Calu3 (cell line): Measurements from ENCODE around the gene MBP. TPM values are rescaled to one million over a fixed set of nuclear protein-coding genes. Genes with fewer than 3 reads are reported as not detected.
"Not testable (repeated sequence)": the region's sequence is repeated elsewhere in the genome, so short reads cannot be mapped to it uniquely, and the experiment has no call there.

Source experiments
- BruUV-seq: library from RNA; stranded (reverse); fragments of 400-500 nt; replicated peaks from 2 replicates; lab custom pipeline; 2021; lab: Mats Ljungman, UMichigan
- CTCF ChIA-PET: fragments of 300-600 bp; sonication (Branson Sonifier 250); formaldehyde crosslinking; loops from one replicate; lab custom pipeline; 2022; ENCODE audit warnings: antibody characterized with exemption; lab: Charles Lee
- DNase-seq: peaks from one replicate; pipeline ENCODE4 v3.0.0; 2022
- H3K27ac Mint-ChIP-seq: one replicate; pipeline ENCODE4 v1.8.0; 2022; ENCODE audit warnings: mixed read lengths; ENCODE audit not compliant: unreplicated experiment
- H3K27me3 Mint-ChIP-seq: one replicate; pipeline ENCODE4 v1.8.0; 2022; ENCODE audit warnings: mixed read lengths; ENCODE audit not compliant: unreplicated experiment
- H3K36me3 Mint-ChIP-seq: one replicate; pipeline ENCODE4 v1.8.0; 2022; ENCODE audit warnings: mild to moderate bottlenecking, moderate library complexity, mixed read lengths; ENCODE audit not compliant: insufficient read depth, unreplicated experiment
- H3K4me1 Mint-ChIP-seq: one replicate; pipeline ENCODE4 v1.8.0; 2022; ENCODE audit warnings: mild to moderate bottlenecking, low read depth, mixed read lengths; ENCODE audit not compliant: unreplicated experiment
- H3K4me3 Mint-ChIP-seq: one replicate; pipeline ENCODE4 v1.8.0; 2022; ENCODE audit warnings: mild to moderate bottlenecking, low read depth, moderate library complexity, mixed read lengths; ENCODE audit not compliant: unreplicated experiment
- H3K9me3 Mint-ChIP-seq: one replicate; pipeline ENCODE4 v1.8.0; 2022; ENCODE audit warnings: low read depth, mixed read lengths; ENCODE audit not compliant: unreplicated experiment
- intact Hi-C: fragments of 100-400 bp; cut with micrococcal nuclease; formaldehyde crosslinking; loops from one replicate; pipeline ENCODE4 v1.10.0; 2022; ENCODE audit not compliant: unreplicated experiment
- total RNA-seq: library from RNA; stranded (reverse); gene quantifications from 2 replicates; pipeline ENCODE4 v1.2.3, GENCODE V29; 2022
- TF ChIP-seq, protein P1 (sequence below): fragments of 200-600 bp; IDR thresholded peaks from one replicate; pipeline ENCODE4 v1.8.0; 2022; ENCODE audit warnings: antibody characterized with exemption; ENCODE audit not compliant: unreplicated experiment

The MBP gene
- total RNA-seq, 1 experiment from 2014 or later = 221 TPM

DNA sequence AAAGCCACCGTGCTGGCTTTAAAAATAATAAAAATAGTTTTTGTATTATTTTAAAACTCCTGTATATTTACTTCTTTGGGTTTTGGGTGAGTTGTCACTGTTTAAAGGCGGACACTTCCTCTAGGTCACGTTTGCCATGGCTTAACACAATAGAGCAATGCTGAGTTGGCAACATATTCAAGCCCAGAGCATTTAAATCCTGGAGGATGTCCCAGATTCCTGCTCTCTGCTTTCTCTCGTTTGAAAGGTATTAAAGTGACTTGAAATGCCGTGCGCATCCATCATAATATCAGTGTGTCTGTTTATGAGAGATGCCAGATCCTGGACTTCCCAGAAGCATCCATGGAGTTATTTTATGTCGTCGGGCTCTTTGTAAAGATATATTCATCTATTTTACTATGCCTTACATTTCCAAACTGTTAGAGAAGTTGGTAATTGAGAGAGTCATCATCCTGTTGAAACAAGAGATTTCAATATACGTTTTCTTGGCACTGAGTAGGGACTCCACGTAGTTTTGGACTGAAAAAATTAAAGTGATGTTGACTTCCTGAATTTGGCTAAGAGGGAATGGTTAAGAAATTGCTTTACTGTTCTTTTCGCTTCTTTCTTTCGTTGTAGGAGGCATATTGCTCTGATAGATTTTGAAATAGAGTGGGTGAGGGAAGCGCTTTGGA is 159.6 kb downstream of the MBP start:
- TF ChIP-seq, protein P1, sequence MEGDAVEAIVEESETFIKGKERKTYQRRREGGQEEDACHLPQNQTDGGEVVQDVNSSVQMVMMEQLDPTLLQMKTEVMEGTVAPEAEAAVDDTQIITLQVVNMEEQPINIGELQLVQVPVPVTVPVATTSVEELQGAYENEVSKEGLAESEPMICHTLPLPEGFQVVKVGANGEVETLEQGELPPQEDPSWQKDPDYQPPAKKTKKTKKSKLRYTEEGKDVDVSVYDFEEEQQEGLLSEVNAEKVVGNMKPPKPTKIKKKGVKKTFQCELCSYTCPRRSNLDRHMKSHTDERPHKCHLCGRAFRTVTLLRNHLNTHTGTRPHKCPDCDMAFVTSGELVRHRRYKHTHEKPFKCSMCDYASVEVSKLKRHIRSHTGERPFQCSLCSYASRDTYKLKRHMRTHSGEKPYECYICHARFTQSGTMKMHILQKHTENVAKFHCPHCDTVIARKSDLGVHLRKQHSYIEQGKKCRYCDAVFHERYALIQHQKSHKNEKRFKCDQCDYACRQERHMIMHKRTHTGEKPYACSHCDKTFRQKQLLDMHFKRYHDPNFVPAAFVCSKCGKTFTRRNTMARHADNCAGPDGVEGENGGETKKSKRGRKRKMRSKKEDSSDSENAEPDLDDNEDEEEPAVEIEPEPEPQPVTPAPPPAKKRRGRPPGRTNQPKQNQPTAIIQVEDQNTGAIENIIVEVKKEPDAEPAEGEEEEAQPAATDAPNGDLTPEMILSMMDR = no peak
- no peak for DNase-seq
- no peak overlapping the region for H3K4me3 Mint-ChIP-seq
- H3K36me3 Mint-ChIP-seq = no peaks in the 10 kb centered on the region
- no peak overlapping the region for H3K27ac Mint-ChIP-seq
- no peaks in the 10 kb centered on the region for H3K9me3 Mint-ChIP-seq
- BruUV-seq = no TSS peak
- peaks cover 51% of the 10 kb centered on the region for H3K27me3 Mint-ChIP-seq
- CTCF ChIA-PET = interaction anchor here (1.1 kb wide), 1 partner anchor 10 kb away, joined by 5 read pairs; no protein-coding TSS in a partner anchor
- peaks cover 7% of the 10 kb centered on the region for H3K4me1 Mint-ChIP-seq
- intact Hi-C loops = no loop called here

DNA sequence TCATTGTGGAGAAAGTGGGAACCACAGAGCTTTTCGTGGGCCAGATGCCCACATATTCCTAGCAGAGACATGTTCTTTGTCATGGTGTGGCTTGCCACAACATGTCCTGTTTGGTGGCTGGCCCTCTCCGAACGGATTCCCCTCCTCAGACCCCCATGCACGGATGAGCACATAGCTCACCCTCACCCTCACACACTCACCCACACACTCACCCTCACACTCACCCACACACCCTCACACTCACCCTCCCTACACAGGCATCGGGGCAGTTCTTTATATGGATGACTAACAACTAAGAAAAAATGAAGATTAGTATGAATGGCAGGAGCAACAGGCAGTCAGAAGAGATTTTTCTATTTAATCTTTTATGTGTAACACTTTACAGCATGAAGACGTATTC is 160.3 kb downstream of the MBP start:
- peaks cover 6% of the 10 kb centered on the region for H3K4me1 Mint-ChIP-seq

DNA sequence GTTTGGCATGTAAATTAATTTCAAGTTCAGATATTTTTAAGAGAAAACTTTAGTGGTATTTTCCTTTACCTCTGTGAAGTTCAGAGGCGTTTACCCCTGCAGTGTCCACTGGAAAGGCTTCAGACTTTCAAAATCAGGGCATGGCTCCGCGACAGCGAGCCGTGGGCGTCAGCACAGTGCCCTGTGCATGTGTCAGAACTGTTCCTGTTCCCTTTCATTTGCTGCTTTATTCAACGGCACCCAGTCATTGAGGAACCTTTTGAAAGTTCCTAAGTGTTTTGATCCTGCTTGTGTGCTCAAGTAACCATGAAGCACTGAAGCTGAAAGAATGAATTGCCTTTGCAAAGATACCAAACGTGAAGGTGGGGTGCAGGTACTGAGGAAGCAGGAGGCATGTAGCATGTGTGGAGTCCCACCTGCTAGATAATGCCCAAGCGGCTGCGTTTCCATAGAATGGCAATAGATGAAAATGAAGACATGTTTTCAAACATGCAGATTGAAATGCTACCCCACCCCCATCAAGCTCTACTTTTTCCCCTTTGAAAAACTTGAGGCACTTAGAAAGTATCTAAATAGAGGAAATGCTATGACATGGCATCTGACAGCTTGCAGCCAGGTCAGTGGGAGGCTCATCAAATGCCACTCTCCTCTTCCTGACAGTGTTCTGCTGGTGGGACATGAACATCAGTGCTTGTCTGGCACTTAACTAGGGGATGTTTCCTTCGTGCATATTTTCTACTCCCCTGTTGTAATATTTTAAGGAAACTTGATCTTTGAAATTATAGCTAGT is 161.6 kb downstream of the MBP start:
- H3K36me3 Mint-ChIP-seq = no peaks in the 10 kb centered on the region
- CTCF ChIA-PET = interaction anchor here (0.8 kb wide), 1 partner anchor 10 kb away, joined by 3 read pairs; no protein-coding TSS in a partner anchor
- no peaks in the 10 kb centered on the region for H3K4me1 Mint-ChIP-seq
- no peak for DNase-seq
- no peak overlapping the region for H3K27ac Mint-ChIP-seq
- H3K9me3 Mint-ChIP-seq = no peaks in the 10 kb centered on the region
- BruUV-seq = no TSS peak
- no peak overlapping the region for H3K4me3 Mint-ChIP-seq
- TF ChIP-seq, protein P1 = no peak
- peaks cover 35% of the 10 kb centered on the region for H3K27me3 Mint-ChIP-seq
- intact Hi-C loops = no loop called here

More for the DNA sequence above, 160.3 kb downstream of the MBP start:
- H3K27ac Mint-ChIP-seq = no peak overlapping the region
- no peaks in the 10 kb centered on the region for H3K36me3 Mint-ChIP-seq
- H3K9me3 Mint-ChIP-seq = no peaks in the 10 kb centered on the region
- no peak for DNase-seq
- CTCF ChIA-PET = interaction anchor here (1.1 kb wide), 1 partner anchor 10 kb away, joined by 5 read pairs; no protein-coding TSS in a partner anchor
- TF ChIP-seq, protein P1 = no peak
- BruUV-seq = no TSS peak
- no peak overlapping the region for H3K4me3 Mint-ChIP-seq
- intact Hi-C loops = no loop called here
- H3K27me3 Mint-ChIP-seq = peaks cover 48% of the 10 kb centered on the region

DNA sequence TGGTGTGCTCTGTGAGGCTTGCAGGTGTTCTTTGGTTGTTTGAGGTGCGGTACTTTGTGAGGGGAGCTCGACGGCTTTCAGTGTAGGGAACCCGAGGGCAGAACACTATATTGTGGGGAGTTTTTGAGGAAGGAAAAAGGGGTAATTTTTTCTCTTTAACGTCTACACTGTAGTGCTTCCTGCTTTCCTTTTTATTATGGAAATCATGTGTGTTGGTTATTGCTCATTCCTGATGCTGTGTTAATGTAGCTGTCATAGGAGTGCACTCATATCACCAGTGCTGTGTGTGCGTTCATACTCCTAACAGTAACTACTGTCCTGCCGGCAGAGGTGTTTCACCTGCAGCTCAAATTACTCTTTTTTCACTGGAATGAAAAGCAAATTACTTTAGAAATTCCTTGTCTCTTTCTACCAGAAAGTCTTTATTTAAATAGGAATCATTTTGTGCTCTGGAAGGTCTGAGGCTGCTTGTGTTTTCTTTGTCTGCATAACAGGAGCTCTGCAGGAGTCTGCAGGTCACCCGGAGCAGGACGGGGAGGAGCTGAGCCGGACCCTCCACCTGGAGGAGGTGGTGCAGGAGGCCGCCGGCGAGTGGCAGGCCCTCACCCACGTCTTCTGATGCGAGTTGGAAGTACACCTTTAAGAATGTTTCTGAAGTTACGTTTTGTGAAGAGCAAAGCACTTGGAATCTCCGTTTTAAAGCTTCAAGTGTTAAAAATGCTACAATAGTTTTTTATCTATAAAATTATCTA is 164.7 kb downstream of the MBP start:
- Mint-ChIP-seq H3K36me3 (no peaks in the 10 kb centered on the region), H3K4me1 (no peaks in the 10 kb centered on the region), H3K27me3 (peaks cover 24% of the 10 kb centered on the region), H3K4me3 (no peak overlapping the region), H3K27ac (no peak overlapping the region), H3K9me3 (no peaks in the 10 kb centered on the region)
- intact Hi-C loops = no loop called here
- TF ChIP-seq, protein P1 = no peak
- DNase-seq = no peak
- no TSS peak for BruUV-seq
- CTCF ChIA-PET = interaction anchor here (0.6 kb wide), 1 partner anchor 148 kb away, joined by 4 read pairs; no protein-coding TSS in a partner anchor

DNA sequence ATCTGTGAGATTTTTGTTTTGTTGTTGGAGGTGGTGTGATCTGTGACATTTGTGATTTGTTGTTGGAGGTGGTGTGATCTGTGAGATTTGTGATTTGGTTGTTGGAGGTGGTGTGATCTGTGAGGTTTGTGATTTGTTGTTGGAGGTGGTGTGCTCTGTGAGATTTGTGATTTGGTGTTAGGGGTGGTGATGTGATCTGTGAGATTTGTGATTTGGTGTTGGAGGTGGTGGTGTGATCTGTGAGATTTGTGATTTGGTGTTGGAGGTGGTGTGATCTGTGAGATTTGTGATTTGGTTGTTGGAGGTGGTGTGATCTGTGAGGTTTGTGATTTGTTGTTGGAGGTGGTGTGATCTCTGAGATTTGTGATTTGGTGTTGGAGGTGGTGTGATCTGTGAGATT is 165.3 kb downstream of the MBP start:
- H3K27me3 Mint-ChIP-seq = peaks cover 19% of the 10 kb centered on the region
- H3K27ac Mint-ChIP-seq, H3K4me3 Mint-ChIP-seq, DNase-seq, intact Hi-C loops, H3K36me3 Mint-ChIP-seq, BruUV-seq, H3K9me3 Mint-ChIP-seq, H3K4me1 Mint-ChIP-seq, CTCF ChIA-PET: not testable (repeated sequence)

DNA sequence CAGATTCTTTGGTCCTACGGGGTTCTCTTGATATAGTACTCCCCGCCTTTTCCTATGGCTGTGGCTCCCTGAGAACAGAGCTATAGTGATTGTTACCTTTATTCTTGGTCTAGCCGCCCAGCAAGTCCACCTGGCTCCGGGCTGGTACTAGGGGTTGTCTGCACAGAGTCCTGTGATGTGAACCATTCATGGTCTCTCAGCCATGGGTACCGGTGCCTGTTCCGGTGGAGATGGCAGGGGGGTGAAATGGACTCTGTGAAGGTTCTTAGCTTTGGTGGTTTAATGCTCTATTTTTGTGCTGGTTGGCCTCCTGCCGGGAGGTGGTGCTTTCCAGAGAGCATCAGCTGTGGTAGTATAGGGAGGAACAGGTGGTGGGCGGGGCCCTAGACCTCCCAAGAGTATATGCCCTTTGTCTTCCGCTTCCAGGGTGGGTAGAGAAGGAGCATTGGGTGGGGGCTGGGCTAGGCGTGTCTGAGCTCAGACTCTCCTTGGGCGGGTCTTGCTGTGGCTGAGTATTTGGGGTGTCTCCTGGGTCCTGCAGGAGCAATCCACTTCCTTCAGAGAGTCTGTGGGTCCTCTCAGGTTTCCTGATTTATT is 166.9 kb downstream of the MBP start:
- BruUV-seq, H3K27ac Mint-ChIP-seq, H3K36me3 Mint-ChIP-seq, H3K4me3 Mint-ChIP-seq, H3K9me3 Mint-ChIP-seq, CTCF ChIA-PET, DNase-seq, H3K4me1 Mint-ChIP-seq, intact Hi-C loops: not testable (repeated sequence)
- H3K27me3 Mint-ChIP-seq = peaks cover 29% of the 10 kb centered on the region
